ENCODE measurements around the gene GPRIN1.
"Not testable (repeated sequence)": the region's sequence is repeated elsewhere in the genome, so short reads cannot be mapped to it uniquely, and the experiment has no call there.

GPRIN1 gene

GRCh38 chr5:176597417-176598389, 12.3 kb downstream of the GPRIN1 start:
- no peak for DNase-seq (ENCODE audit: low spot score)

GRCh38 chr5:176596689-176597416, 13.1 kb downstream of the GPRIN1 start:
- DNase-seq (ENCODE audit: low spot score), result peak; percentile 66

- no peak for DNase-seq (ENCODE audit: low spot score)
Measured at GRCh38 chr5:176596069-176596644, 13.8 kb downstream of the GPRIN1 start.

- no peak for DNase-seq (ENCODE audit: low spot score)
Measured at GRCh38 chr5:176595386-176595943, 14.5 kb downstream of the GPRIN1 start.

GRCh38 chr5:176594554-176594953, 15.4 kb downstream of the GPRIN1 start:
- no peak for DNase-seq (ENCODE audit: low spot score)

- no peak for DNase-seq (ENCODE audit: low spot score)
Measured at GRCh38 chr5:176593273-176593869, 16.6 kb downstream of the GPRIN1 start.

GRCh38 chr5:176592573-176592972, 17.4 kb downstream of the GPRIN1 start:
- no peak for DNase-seq (ENCODE audit: low spot score)

- DNase-seq (ENCODE audit: low spot score), result not testable (repeated sequence)
Measured at GRCh38 chr5:176591667-176592066, 18.3 kb downstream of the GPRIN1 start.

GRCh38 chr5:176590035-176590717, 19.8 kb downstream of the GPRIN1 start:
- DNase-seq (ENCODE audit: low spot score), result no peak

GRCh38 chr5:176589039-176589769, 20.8 kb downstream of the GPRIN1 start:
- no peak for DNase-seq (ENCODE audit: low spot score)

GRCh38 chr5:176588297-176588696, 21.7 kb downstream of the GPRIN1 start:
- no peak for DNase-seq (ENCODE audit: low spot score)

- DNase-seq (ENCODE audit: low spot score), result no peak
Measured at GRCh38 chr5:176587398-176587797, 22.6 kb downstream of the GPRIN1 start.

- DNase-seq (ENCODE audit: low spot score), result no peak
Measured at GRCh38 chr5:176583076-176583475, 26.9 kb downstream of the GPRIN1 start.

- DNase-seq (ENCODE audit: low spot score), result no peak
Measured at GRCh38 chr5:176581361-176581760, 28.6 kb downstream of the GPRIN1 start.

GRCh38 chr5:176579323-176579722, 30.6 kb downstream of the GPRIN1 start:
- no peak for DNase-seq (ENCODE audit: low spot score)

- peak; percentile 52 for DNase-seq (ENCODE audit: low spot score)
Measured at GRCh38 chr5:176578391-176578808, 31.6 kb downstream of the GPRIN1 start.

GRCh38 chr5:176577312-176578176, 32.4 kb downstream of the GPRIN1 start:
- no peak for DNase-seq (ENCODE audit: low spot score)

GRCh38 chr5:176575488-176576422, 34.2 kb downstream of the GPRIN1 start:
- DNase-seq (ENCODE audit: low spot score), result no peak
